Measurements from ENCODE around the gene CPN1. TPM values are rescaled to one million over a fixed set of nuclear protein-coding genes. Genes with fewer than 3 reads are reported as not detected.
A peak's percentile ranks its signal among the peaks of the same experiment; 100 is the strongest.
"Not testable (repeated sequence)": the region's sequence is repeated elsewhere in the genome, so short reads cannot be mapped to it uniquely, and the experiment has no call there.

CPN1 gene
- total RNA-seq, 1 experiment from 2014 or later, result not detected

GRCh38 chr10:100024748-100025147 lies 56.9 kb downstream of the CPN1 start:
- DNase-seq (ENCODE audit: low read depth), result no peak

GRCh38 chr10:100022403-100022802 lies 59.3 kb downstream of the CPN1 start:
- peak; percentile 55 for DNase-seq (ENCODE audit: low read depth)

GRCh38 chr10:100021322-100021721 lies 60.3 kb downstream of the CPN1 start:
- DNase-seq (ENCODE audit: low read depth), result peak; percentile 37

- no peak for DNase-seq (ENCODE audit: low read depth)
Observed at GRCh38 chr10:100020886-100021253, 60.8 kb downstream of the CPN1 start.

- DNase-seq (ENCODE audit: low read depth), result no peak
Observed at GRCh38 chr10:100020142-100020885, 61.4 kb downstream of the CPN1 start.

GRCh38 chr10:100019787-100020141 lies 61.9 kb downstream of the CPN1 start:
- no peak for DNase-seq (ENCODE audit: low read depth)

- DNase-seq (ENCODE audit: low read depth), result no peak
Observed at GRCh38 chr10:100014071-100014762, 67.5 kb downstream of the CPN1 start.

GRCh38 chr10:100013621-100014020 lies 68.0 kb downstream of the CPN1 start:
- no peak for DNase-seq (ENCODE audit: low read depth)

- DNase-seq (ENCODE audit: low read depth), result not testable (repeated sequence)
Observed at GRCh38 chr10:100011906-100012305, 69.8 kb downstream of the CPN1 start.

- peak; percentile 83 for DNase-seq (ENCODE audit: low read depth)
Observed at GRCh38 chr10:100009793-100010676, 71.6 kb downstream of the CPN1 start, which contains the start of gene DNMBP. TSS of gene DNMBP (minus strand) at chr10:100009947. CDS start at chr10:99972124, 37,823 bp downstream.

GRCh38 chr10:100009283-100009792 lies 72.3 kb downstream of the CPN1 start:
- no peak for DNase-seq (ENCODE audit: low read depth)

- no peak for DNase-seq (ENCODE audit: low read depth)
Observed at GRCh38 chr10:100008708-100009282, 72.9 kb downstream of the CPN1 start.

GRCh38 chr10:100008142-100008522 lies 73.5 kb downstream of the CPN1 start:
- DNase-seq (ENCODE audit: low read depth), result no peak

- no peak for DNase-seq (ENCODE audit: low read depth)
Observed at GRCh38 chr10:100007231-100008141, 74.2 kb downstream of the CPN1 start.

- DNase-seq (ENCODE audit: low read depth), result peak; percentile 92
Observed at GRCh38 chr10:100006243-100006886, 75.3 kb downstream of the CPN1 start.

- DNase-seq (ENCODE audit: low read depth), result no peak
Observed at GRCh38 chr10:100004805-100005510, 76.7 kb downstream of the CPN1 start.

- DNase-seq (ENCODE audit: low read depth), result no peak
Observed at GRCh38 chr10:100000109-100000644, 81.5 kb downstream of the CPN1 start.

GRCh38 chr10:99999319-100000108 lies 82.2 kb downstream of the CPN1 start:
- no peak for DNase-seq (ENCODE audit: low read depth)
